Calu3 (cell line): ENCODE data around the gene ZPR1. TPM values are rescaled to one million over a fixed set of nuclear protein-coding genes. Genes with fewer than 3 reads are reported as not detected.

Source experiments
- BruUV-seq: library from RNA; stranded (reverse); fragments of 400-500 nt; replicated peaks from 2 replicates; lab custom pipeline; 2021; lab: Mats Ljungman, UMichigan
- CTCF ChIA-PET: fragments of 300-600 bp; sonication (Branson Sonifier 250); formaldehyde crosslinking; loops from one replicate; lab custom pipeline; 2022; ENCODE audit warnings: antibody characterized with exemption; lab: Charles Lee
- DNase-seq: peaks from one replicate; pipeline ENCODE4 v3.0.0; 2022
- H3K27ac Mint-ChIP-seq: one replicate; pipeline ENCODE4 v1.8.0; 2022; ENCODE audit warnings: mixed read lengths; ENCODE audit not compliant: unreplicated experiment
- H3K27me3 Mint-ChIP-seq: one replicate; pipeline ENCODE4 v1.8.0; 2022; ENCODE audit warnings: mixed read lengths; ENCODE audit not compliant: unreplicated experiment
- H3K36me3 Mint-ChIP-seq: one replicate; pipeline ENCODE4 v1.8.0; 2022; ENCODE audit warnings: mild to moderate bottlenecking, moderate library complexity, mixed read lengths; ENCODE audit not compliant: insufficient read depth, unreplicated experiment
- H3K4me1 Mint-ChIP-seq: one replicate; pipeline ENCODE4 v1.8.0; 2022; ENCODE audit warnings: mild to moderate bottlenecking, low read depth, mixed read lengths; ENCODE audit not compliant: unreplicated experiment
- H3K4me3 Mint-ChIP-seq: one replicate; pipeline ENCODE4 v1.8.0; 2022; ENCODE audit warnings: mild to moderate bottlenecking, low read depth, moderate library complexity, mixed read lengths; ENCODE audit not compliant: unreplicated experiment
- H3K9me3 Mint-ChIP-seq: one replicate; pipeline ENCODE4 v1.8.0; 2022; ENCODE audit warnings: low read depth, mixed read lengths; ENCODE audit not compliant: unreplicated experiment
- CTCF ChIP-seq: fragments of 200-600 bp; IDR thresholded peaks from one replicate; pipeline ENCODE4 v1.8.0; 2022; ENCODE audit warnings: antibody characterized with exemption; ENCODE audit not compliant: unreplicated experiment
- intact Hi-C: fragments of 100-400 bp; cut with micrococcal nuclease; formaldehyde crosslinking; loops from one replicate; pipeline ENCODE4 v1.10.0; 2022; ENCODE audit not compliant: unreplicated experiment
- total RNA-seq: library from RNA; stranded (reverse); gene quantifications from 2 replicates; pipeline ENCODE4 v1.2.3, GENCODE V29; 2022

ZPR1 gene
- total RNA-seq, 1 experiment from 2014 or later = 34.5 TPM

- H3K4me3 Mint-ChIP-seq = no peak overlapping the region
- peaks cover 40% of the 10 kb centered on the region for H3K36me3 Mint-ChIP-seq
- no peak for DNase-seq
- CTCF ChIA-PET = interaction anchor here (0.9 kb wide), 1 partner anchor 11 kb away, joined by 3 read pairs; the partner anchor contains the start of gene ZPR1
- H3K4me1 Mint-ChIP-seq = no peaks in the 10 kb centered on the region
- H3K9me3 Mint-ChIP-seq = no peaks in the 10 kb centered on the region
- no TSS peak for BruUV-seq
- intact Hi-C loops = no loop called here
- H3K27ac Mint-ChIP-seq = no peak overlapping the region
- no peaks in the 10 kb centered on the region for H3K27me3 Mint-ChIP-seq
- no peak for TF ChIP-seq CTCF
Measured at GRCh38 chr11:116776522-116776984, 11.3 kb downstream of the ZPR1 start.

- no peak overlapping the region for H3K27ac Mint-ChIP-seq
- BruUV-seq = no TSS peak
- intact Hi-C loops = no loop called here
- no peaks in the 10 kb centered on the region for H3K9me3 Mint-ChIP-seq
- H3K36me3 Mint-ChIP-seq = peaks cover 36% of the 10 kb centered on the region
- no peak for TF ChIP-seq CTCF
- no peak overlapping the region for H3K4me3 Mint-ChIP-seq
- CTCF ChIA-PET = interaction anchor here (0.9 kb wide), 1 partner anchor 12 kb away, joined by 3 read pairs; the partner anchor contains the start of gene ZPR1
- no peaks in the 10 kb centered on the region for H3K4me1 Mint-ChIP-seq
- H3K27me3 Mint-ChIP-seq = no peaks in the 10 kb centered on the region
- DNase-seq = no peak
Measured at GRCh38 chr11:116775975-116776374, 11.8 kb downstream of the ZPR1 start.

- CTCF ChIA-PET = interaction anchor here (0.6 kb wide), 1 partner anchor 279 kb away, joined by 3 read pairs; no protein-coding TSS in a partner anchor
- Mint-ChIP-seq H3K4me3 (no peak overlapping the region), H3K36me3 (peaks cover 36% of the 10 kb centered on the region), H3K9me3 (no peaks in the 10 kb centered on the region), H3K4me1 (no peaks in the 10 kb centered on the region), H3K27me3 (no peaks in the 10 kb centered on the region), H3K27ac (no peak overlapping the region)
- intact Hi-C loops = no loop called here
- no peak for TF ChIP-seq CTCF
- no peak for DNase-seq
- BruUV-seq = no TSS peak
Measured at GRCh38 chr11:116774661-116775060, 13.2 kb downstream of the ZPR1 start.

GRCh38 chr11:116773203-116774097 lies 14.4 kb downstream of the ZPR1 start:
- intact Hi-C loops = no loop called here
- Mint-ChIP-seq H3K4me1 (no peaks in the 10 kb centered on the region), H3K4me3 (peak overlapping the region; percentile 93), H3K27ac (peak overlapping the region; percentile 83), H3K27me3 (no peaks in the 10 kb centered on the region), H3K9me3 (no peaks in the 10 kb centered on the region), H3K36me3 (peaks cover 36% of the 10 kb centered on the region)
- TSS peak; percentile 92 for BruUV-seq
- DNase-seq = no peak
- CTCF ChIA-PET = interaction anchor here (0.7 kb wide), 2 partner anchors 31 to 458 kb away, joined by 3 read pairs; no protein-coding TSS in a partner anchor
- no peak for TF ChIP-seq CTCF
